Endothelial cell (in vitro differentiated cells): ENCODE measurements around the gene LPP. TPM values are rescaled to one million over a fixed set of nuclear protein-coding genes. Genes with fewer than 3 reads are reported as not detected.

Source experiments
- DNase-seq: peaks from one replicate; pipeline ENCODE4 v3.0.0; 2021; ENCODE audit warnings: low spot score
- H3K27ac Mint-ChIP-seq: one replicate; pipeline ENCODE4 v1.8.0; 2021; ENCODE audit warnings: mixed read lengths, inconsistent platforms; ENCODE audit not compliant: unreplicated experiment
- H3K27me3 Mint-ChIP-seq: one replicate; pipeline ENCODE4 v1.8.0; 2021; ENCODE audit warnings: mild to moderate bottlenecking, moderate library complexity, mixed read lengths, inconsistent platforms; ENCODE audit not compliant: unreplicated experiment
- H3K36me3 Mint-ChIP-seq: one replicate; pipeline ENCODE4 v1.8.0; 2021; ENCODE audit warnings: mild to moderate bottlenecking, low read depth, mixed read lengths, inconsistent platforms; ENCODE audit not compliant: unreplicated experiment
- H3K4me1 Mint-ChIP-seq: one replicate; pipeline ENCODE4 v1.8.0; 2021; ENCODE audit warnings: mild to moderate bottlenecking, mixed read lengths, inconsistent platforms; ENCODE audit not compliant: unreplicated experiment
- H3K4me3 Mint-ChIP-seq: one replicate; pipeline ENCODE4 v1.8.0; 2021; ENCODE audit warnings: mild to moderate bottlenecking, mixed read lengths, inconsistent platforms; ENCODE audit not compliant: unreplicated experiment
- H3K9me3 Mint-ChIP-seq: one replicate; pipeline ENCODE4 v1.8.0; 2021; ENCODE audit warnings: mixed read lengths, inconsistent platforms; ENCODE audit not compliant: unreplicated experiment
- CTCF ChIP-seq: fragments of 200-600 bp; sonication (generic); IDR thresholded peaks from one replicate; pipeline ENCODE4 v1.5.0; 2021; ENCODE audit warnings: antibody characterized with exemption; ENCODE audit not compliant: unreplicated experiment
- total RNA-seq: library from RNA; stranded (reverse); fragmentation: NEBNext Ultra II Directional; extraction: Animal tissue kit (Norgen Biotek cat#: 25700); gene quantifications from one replicate; pipeline ENCODE4 v1.2.1, GENCODE V29; 2021; ENCODE audit not compliant: unreplicated experiment

Gene LPP
- total RNA-seq, 1 donor from 2014 or later, result 181 TPM

- TF ChIP-seq CTCF, result no peak
- H3K4me1 Mint-ChIP-seq, result peaks cover 2% of the 10 kb centered on the region
- no peak overlapping the region for H3K27ac Mint-ChIP-seq
- no peaks in the 10 kb centered on the region for H3K36me3 Mint-ChIP-seq
- no peaks in the 10 kb centered on the region for H3K27me3 Mint-ChIP-seq
- H3K4me3 Mint-ChIP-seq, result no peak overlapping the region
- no peaks in the 10 kb centered on the region for H3K9me3 Mint-ChIP-seq
- no peak for DNase-seq
These were observed 94.1 kb downstream of the LPP start for GRCh38 chr3:188248036-188248561.

- TF ChIP-seq CTCF, result no peak
- no peak overlapping the region for H3K27ac Mint-ChIP-seq
- peaks cover 5% of the 10 kb centered on the region for H3K4me1 Mint-ChIP-seq
- H3K36me3 Mint-ChIP-seq, result no peaks in the 10 kb centered on the region
- no peak overlapping the region for H3K4me3 Mint-ChIP-seq
- DNase-seq, result no peak
- peaks cover 4% of the 10 kb centered on the region for H3K27me3 Mint-ChIP-seq
- no peaks in the 10 kb centered on the region for H3K9me3 Mint-ChIP-seq
These were observed 99.3 kb downstream of the LPP start for GRCh38 chr3:188253123-188253793.

GRCh38 chr3:188253800-188254452 is 100.0 kb downstream of the LPP start:
- Mint-ChIP-seq H3K4me1 (peaks cover 5% of the 10 kb centered on the region), H3K27me3 (peaks cover 4% of the 10 kb centered on the region), H3K36me3 (no peaks in the 10 kb centered on the region), H3K27ac (no peak overlapping the region), H3K9me3 (no peaks in the 10 kb centered on the region), H3K4me3 (no peak overlapping the region)
- no peak for DNase-seq
- no peak for TF ChIP-seq CTCF

- no peak for TF ChIP-seq CTCF
- Mint-ChIP-seq H3K4me1 (peaks cover 3% of the 10 kb centered on the region), H3K9me3 (no peaks in the 10 kb centered on the region), H3K27me3 (peaks cover 4% of the 10 kb centered on the region), H3K27ac (no peak overlapping the region), H3K36me3 (no peaks in the 10 kb centered on the region), H3K4me3 (no peak overlapping the region)
- DNase-seq, result no peak
These were observed 100.6 kb downstream of the LPP start for GRCh38 chr3:188254520-188255070.

GRCh38 chr3:188255190-188255589 is 101.2 kb downstream of the LPP start:
- DNase-seq, result no peak
- no peak for TF ChIP-seq CTCF
- H3K27me3 Mint-ChIP-seq, result peaks cover 4% of the 10 kb centered on the region
- H3K4me1 Mint-ChIP-seq, result peaks cover 3% of the 10 kb centered on the region
- H3K27ac Mint-ChIP-seq, result no peak overlapping the region
- no peaks in the 10 kb centered on the region for H3K9me3 Mint-ChIP-seq
- no peak overlapping the region for H3K4me3 Mint-ChIP-seq
- no peaks in the 10 kb centered on the region for H3K36me3 Mint-ChIP-seq
